GM19397 (cell line): ENCODE measurements around the gene DYRK3.

Experiments
- ATAC-seq: cut with Tn5 transposase; IDR thresholded peaks from one replicate; pipeline ENCODE4 v1.9.1; 2021; ENCODE audit warnings: mild to moderate bottlenecking, moderate library complexity; ENCODE audit not compliant: unreplicated experiment

The DYRK3 gene

GRCh38 chr1:206658981-206659273, 23.6 kb downstream of the DYRK3 start:
- no peak for ATAC-seq

DNA sequence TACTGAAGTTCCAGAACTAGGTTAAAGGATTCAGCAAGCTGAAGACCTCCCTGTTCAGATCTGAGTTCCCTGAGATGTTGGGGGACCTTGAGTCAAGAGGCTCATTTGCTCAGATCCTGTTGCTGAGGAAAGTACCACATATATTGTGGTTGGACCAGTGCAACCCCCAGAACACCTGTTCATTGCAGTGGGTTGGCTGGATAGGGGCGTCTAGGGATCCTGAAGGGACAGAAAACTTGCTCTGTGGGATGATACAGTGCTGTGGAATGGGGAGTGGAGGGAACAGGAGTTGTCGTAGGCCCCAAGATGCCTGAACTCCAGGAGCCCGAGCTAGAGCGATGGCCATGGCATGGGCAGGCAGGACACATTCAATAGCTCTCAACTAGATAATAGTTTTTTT, 24.8 kb downstream of the DYRK3 start:
- ATAC-seq, result no peak

GRCh38 chr1:206661161-206661820, 26.0 kb downstream of the DYRK3 start:
- no peak for ATAC-seq

GRCh38 chr1:206662396-206663092, 27.2 kb downstream of the DYRK3 start:
- no peak for ATAC-seq

DNA sequence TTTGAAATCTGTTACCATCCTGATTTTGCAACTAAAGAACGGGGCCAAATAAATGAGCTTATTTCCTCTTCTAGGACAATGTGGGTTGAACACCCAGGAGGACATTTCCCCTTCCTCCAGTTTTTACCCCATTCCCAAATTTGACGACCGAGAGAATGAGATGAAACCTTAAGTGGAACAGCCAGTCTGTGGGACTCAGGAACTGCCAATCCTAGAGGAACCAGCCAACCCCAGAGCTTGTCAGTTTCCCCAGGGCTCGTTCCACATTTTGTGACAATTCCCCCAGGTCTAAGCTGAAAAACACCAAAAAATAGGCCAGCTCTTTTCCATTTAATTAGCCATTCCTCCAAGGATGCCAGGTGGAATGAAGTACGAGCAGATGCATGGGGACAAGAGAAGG, 28.0 kb downstream of the DYRK3 start:
- ATAC-seq, result no peak

DNA sequence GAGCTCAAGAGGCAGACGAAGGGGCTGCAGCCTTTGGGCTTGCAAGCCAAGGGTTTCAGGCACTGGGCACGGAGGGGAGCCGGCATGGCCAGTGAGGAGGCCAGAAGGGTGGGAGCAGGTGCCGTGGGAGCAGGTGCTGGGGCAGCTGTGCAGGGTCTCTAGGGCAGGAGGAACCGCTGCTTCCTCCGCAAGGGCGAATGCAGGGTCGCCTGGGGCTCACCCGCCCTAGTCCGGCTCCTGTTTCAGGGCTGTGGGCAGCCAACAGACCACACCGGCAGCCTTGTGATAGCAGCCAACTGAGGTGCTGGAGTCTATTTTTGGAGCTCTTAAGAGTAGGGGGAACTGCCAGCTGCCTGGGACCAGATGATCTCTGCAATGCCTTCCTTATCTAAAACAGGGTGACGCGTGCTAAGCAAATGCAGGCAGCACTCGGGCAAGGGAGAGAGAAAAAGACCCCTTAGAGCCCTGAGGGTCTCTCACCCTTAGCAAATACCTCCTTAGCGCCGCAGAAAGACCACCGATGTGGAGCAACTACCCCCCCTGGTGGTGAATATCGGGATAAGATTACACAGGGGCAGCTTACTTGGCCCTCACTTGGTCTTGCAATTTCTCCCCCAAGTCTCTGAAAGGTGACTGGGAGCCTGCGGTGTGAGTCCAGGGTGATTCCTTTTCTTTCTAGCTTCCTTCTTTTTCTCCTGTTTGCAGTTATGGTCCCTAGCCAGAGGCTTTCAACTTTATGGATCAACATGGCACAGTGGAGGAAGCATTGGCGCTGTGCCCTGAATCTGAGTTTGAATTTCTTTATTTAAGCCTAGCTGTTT, 28.7 kb downstream of the DYRK3 start:
- ATAC-seq, result peak; percentile 51

DNA sequence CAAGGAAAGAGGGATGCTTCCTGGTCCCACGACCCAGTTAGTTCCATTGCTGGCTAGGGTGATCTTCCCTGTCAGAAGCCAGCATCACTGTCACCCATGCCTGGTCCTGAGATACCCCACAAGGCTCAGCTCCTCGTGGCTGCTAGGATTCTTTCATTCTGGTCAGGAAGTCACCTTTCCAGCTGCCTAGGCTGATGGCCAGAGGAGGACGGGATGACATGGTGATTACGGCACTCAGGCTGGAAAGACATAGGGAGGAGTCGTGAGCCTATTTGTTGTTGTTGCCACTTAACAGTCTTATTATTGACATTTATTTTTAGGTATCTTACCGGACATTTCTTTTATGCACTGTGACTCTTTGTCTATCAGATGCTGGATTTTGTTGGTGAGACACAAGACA, 29.4 kb downstream of the DYRK3 start:
- ATAC-seq, result no peak

DNA sequence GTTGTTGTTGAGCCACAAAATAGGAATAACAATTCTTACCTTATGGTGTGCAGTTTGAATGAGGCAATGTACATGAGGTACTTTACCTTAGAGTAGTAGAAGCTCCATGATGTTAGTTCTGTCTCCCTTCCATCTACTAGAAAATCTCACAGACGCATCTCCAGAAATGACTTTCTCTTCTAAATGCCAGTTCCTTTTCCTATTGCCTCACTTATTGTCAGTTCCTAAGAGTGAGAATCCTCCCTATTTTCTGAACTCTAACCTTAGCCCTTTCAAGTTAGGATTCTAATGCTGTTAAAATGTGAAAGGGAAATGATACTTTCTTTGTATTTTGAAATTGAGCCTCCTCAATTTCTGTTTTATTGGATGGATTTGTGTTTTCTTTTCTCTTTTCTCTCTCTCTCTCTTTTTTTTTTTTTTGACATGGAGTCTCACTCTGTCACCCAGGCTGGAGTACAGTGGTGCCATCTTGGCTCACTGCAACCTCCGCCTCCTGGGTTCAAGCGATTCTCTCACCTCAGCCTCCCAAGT, 30.8 kb downstream of the DYRK3 start:
- no peak for ATAC-seq

DNA sequence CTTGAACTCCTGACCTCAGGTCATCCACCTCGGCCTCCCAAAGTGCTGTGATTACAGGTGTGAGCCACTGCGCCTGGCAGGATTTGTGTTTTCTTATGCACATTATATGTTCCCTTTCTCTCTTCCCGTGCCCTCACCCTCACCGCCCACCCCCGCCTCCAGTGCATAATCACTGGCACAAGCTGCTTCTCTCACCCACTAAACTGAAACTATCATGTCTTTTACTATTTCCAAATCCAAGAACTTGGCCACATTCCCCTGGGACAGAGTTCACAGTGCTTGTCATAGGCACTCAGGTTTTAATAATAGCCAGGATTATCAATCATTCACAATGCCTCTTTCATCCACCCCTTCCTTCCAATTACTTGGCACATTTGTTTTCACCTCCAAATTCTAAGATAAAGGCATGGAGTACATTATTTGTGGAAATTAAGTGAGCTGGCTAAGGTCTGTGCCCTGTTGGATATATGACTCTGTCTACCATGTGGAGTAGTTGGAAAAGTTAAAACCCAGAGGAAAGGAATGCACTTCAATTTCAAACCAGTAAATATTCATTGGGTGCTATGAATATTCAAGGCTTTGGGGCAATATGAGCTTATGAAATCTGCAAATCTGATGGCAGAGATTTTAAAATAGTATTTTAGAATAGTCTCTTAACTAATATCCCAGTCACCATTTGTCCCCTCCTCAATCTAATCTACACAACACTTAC, 31.8 kb downstream of the DYRK3 start:
- ATAC-seq, result no peak

- no peak for ATAC-seq
Observed at GRCh38 chr1:206668351-206668750, 33.0 kb downstream of the DYRK3 start.

GRCh38 chr1:206668874-206669410, 33.6 kb downstream of the DYRK3 start:
- ATAC-seq, result no peak

GRCh38 chr1:206672011-206672688, 36.8 kb downstream of the DYRK3 start:
- no peak for ATAC-seq

DNA sequence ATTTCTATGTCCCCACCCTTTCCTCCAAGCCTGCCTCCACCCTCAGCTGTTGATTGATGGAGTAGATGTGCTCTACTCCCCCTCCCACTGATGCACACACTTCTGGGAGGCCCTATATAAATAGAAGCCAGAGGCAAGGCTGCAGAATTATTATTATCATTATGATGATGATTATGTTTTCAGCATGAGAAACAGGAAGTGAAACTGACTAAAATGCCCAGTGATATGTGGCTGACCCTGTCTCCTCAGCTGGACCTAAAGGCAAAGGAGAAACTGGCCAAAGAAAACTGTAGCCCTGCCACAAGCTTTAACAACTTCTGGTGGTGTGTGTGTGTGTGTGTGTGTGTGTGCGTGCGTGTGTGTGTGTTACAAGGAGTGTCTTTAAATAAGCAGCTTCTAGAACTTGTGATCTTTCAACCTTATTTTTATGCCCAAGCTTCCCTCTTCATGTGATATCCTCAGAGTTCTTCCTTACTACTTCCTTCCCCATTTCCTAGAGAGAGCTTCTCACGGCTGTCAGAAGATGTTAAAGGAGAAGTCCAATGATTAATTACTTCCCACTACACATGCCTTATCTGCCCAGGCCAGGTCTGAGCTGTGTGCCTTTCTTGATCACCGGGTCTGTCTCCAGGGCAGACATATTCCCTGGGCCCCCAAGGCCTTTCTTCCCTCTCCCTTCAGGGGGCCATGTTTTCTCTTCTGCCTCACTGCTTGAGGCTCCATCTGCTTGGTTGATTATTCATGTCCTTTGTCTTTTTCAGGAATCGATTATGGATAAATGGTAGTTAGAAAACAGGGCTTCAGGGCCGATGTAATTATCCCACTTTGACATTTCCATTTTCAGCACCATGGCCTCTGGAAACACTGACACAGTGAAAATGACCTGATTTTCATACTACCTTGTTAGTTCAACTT, 37.8 kb downstream of the DYRK3 start:
- no peak for ATAC-seq

- no peak for ATAC-seq
Observed at GRCh38 chr1:206674236-206674635, 38.9 kb downstream of the DYRK3 start.

GRCh38 chr1:206674745-206675175, 39.4 kb downstream of the DYRK3 start:
- no peak for ATAC-seq

GRCh38 chr1:206676499-206676898, 41.2 kb downstream of the DYRK3 start:
- no peak for ATAC-seq

- ATAC-seq, result no peak
Observed at GRCh38 chr1:206678490-206678889, 43.2 kb downstream of the DYRK3 start.

DNA sequence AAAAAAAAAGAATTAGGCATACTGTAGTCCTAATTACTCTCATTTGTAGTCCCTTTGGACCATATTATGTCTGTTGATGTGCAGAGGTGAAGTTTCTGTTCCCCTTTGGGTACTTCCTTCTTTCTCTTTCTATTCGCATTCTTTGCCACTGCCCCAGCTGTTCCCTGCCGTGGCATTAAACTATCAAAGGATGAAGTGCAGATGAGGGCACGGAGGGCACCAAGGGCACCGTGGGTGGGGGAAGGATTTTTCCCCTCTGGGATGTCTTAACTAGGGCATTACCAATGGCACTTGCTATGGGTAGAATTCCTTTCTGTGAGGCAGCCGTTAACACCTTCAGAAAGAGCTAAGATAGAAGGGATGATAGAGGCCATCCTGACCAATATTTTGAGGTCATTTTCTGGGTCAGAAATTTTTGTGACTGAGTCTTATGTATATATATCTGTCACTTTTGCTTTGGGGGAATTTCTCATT, 44.4 kb downstream of the DYRK3 start:
- ATAC-seq, result peak; percentile 62

DNA sequence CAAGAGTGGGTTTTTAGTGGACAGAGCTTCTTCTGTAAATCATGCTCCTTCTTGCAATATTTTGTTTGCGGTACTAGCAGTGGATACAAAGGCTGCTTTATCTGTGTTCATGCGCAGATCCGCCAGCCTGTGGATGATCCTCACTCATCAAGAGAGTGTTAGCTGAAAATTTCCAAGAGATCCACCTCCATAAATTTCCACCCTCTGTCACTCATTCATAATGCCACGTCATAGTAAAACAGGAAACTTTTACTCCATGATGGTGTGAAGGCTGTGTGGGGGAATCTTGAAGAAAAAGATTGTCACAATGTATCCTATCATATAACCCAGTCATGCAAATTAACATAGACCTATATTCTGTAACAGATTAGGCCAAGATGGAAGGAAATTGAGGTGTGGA, 44.9 kb downstream of the DYRK3 start:
- no peak for ATAC-seq
